Loucy (cell line): Measurements from ENCODE around the gene C10orf105.

Experiments used
- EZH2phosphoT487 ChIP-seq: fragments of 200-600 bp; IDR thresholded peaks from 2 replicates; pipeline ENCODE4 v1.6.1; 2018; ENCODE audit warnings: antibody characterized with exemption, mild to moderate bottlenecking, moderate library complexity, borderline replicate concordance
- TF ChIP-seq, protein P1 (sequence below): fragments of 200-600 bp; sonication (generic); conservative IDR thresholded peaks from 2 replicates; pipeline ENCODE4 v1.5.1; 2014; ENCODE audit warnings: mild to moderate bottlenecking, antibody characterized with exemption, low read length

DNA sequence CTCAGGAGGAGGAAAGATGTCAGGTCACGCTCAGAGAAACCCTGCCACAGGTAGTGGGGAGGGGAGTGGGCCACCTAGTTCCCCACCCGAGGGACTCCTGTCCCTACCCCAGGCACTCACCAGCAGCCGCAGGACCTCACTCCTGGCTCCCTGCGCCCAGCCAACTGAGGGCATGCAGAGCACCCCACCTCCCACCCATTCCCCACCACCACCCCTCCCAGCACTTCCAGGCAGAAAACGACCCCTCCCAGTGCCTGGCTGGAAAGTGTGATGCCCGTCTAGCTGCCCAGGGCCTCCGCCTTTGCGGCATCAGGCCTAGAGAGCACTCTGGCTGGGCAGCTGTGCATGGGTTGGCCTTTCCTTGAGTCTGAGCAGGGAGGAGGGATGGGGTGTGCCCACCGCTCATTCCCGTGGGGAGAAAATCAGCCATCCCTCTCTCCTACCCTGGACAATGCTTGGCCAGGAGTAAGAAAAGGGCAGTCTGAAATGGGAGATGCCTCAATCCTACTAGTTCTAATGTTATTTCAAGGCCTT, 1.3 kb downstream of the C10orf105 start:
- TF ChIP-seq, protein P1, sequence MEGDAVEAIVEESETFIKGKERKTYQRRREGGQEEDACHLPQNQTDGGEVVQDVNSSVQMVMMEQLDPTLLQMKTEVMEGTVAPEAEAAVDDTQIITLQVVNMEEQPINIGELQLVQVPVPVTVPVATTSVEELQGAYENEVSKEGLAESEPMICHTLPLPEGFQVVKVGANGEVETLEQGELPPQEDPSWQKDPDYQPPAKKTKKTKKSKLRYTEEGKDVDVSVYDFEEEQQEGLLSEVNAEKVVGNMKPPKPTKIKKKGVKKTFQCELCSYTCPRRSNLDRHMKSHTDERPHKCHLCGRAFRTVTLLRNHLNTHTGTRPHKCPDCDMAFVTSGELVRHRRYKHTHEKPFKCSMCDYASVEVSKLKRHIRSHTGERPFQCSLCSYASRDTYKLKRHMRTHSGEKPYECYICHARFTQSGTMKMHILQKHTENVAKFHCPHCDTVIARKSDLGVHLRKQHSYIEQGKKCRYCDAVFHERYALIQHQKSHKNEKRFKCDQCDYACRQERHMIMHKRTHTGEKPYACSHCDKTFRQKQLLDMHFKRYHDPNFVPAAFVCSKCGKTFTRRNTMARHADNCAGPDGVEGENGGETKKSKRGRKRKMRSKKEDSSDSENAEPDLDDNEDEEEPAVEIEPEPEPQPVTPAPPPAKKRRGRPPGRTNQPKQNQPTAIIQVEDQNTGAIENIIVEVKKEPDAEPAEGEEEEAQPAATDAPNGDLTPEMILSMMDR: no peak
- no peak for TF ChIP-seq EZH2phosphoT487
